Gastrocnemius medialis (tissue), 4 donors: ENCODE results near the gene NLRP9.
"Not testable (repeated sequence)": the region's sequence is repeated elsewhere in the genome, so short reads cannot be mapped to it uniquely, and the experiment has no call there.

Experiments
- CTCF ChIP-seq, 5 experiments: fragments of 450-650 bp in 3 of 5; fragments of 200-600 bp in 2 of 5; sonication (generic) in 2 of 5; IDR thresholded peaks in 4 of 5; conservative IDR thresholded peaks in 1 of 5; 1 replicate in 4 of 5; 2 replicates in 1 of 5; pipeline ENCODE4 v1.5.1; 2016 to 2019; ENCODE audit warnings: antibody characterized with exemption in 5 of 5, mild to moderate bottlenecking in 3 of 5, moderate library complexity in 3 of 5
- POLR2A ChIP-seq, 2 donors: fragments of 450-650 bp; IDR thresholded peaks; one replicate each; pipeline ENCODE4 v1.6.1; 2017; ENCODE audit warnings: antibody characterized with exemption in 2 of 2, mild to moderate bottlenecking in 2 of 2, moderate library complexity in 2 of 2

- not testable (repeated sequence) for TF ChIP-seq CTCF (IDR thresholded peaks at IDR 0.05 in 4 of 5, conservative IDR thresholded peaks at IDR 0.05 in 1 of 5); POLR2A (IDR thresholded peaks at IDR 0.05)
Observed at GRCh38 chr19:55769632-55770031, 31.4 kb upstream of the NLRP9 start.
